Fibroblast of skin of scalp (primary cell): ENCODE measurements around the gene MOXD1.
A peak's percentile ranks its signal among the peaks of the same experiment; 100 is the strongest.
"Not testable (repeated sequence)": the region's sequence is repeated elsewhere in the genome, so short reads cannot be mapped to it uniquely, and the experiment has no call there.

Source experiments
- DNase-seq: peaks from one replicate; pipeline ENCODE4 v3.0.0-alpha.2; 2013

MOXD1 gene

GRCh38 chr6:132279592-132280139 is 121.6 kb downstream of the MOXD1 start:
- peak; percentile 70 for DNase-seq

- peak; percentile 28 for DNase-seq
These were observed 126.0 kb downstream of the MOXD1 start for GRCh38 chr6:132275066-132275970.

GRCh38 chr6:132272776-132273175 is 128.5 kb downstream of the MOXD1 start:
- DNase-seq, result no peak

GRCh38 chr6:132270726-132271402 is 130.4 kb downstream of the MOXD1 start:
- no peak for DNase-seq

GRCh38 chr6:132268666-132269065 is 132.6 kb downstream of the MOXD1 start:
- DNase-seq, result not testable (repeated sequence)

- no peak for DNase-seq
These were observed 133.1 kb downstream of the MOXD1 start for GRCh38 chr6:132268209-132268608.

- DNase-seq, result no peak
These were observed 135.7 kb downstream of the MOXD1 start for GRCh38 chr6:132265451-132266097.

GRCh38 chr6:132264021-132264500 is 137.2 kb downstream of the MOXD1 start:
- DNase-seq, result no peak

- DNase-seq, result peak; percentile 20
These were observed 139.9 kb downstream of the MOXD1 start for GRCh38 chr6:132261354-132261753.

GRCh38 chr6:132259070-132259469 is 142.2 kb downstream of the MOXD1 start:
- peak; percentile 52 for DNase-seq

GRCh38 chr6:132257561-132257960 is 143.7 kb downstream of the MOXD1 start:
- no peak for DNase-seq

- no peak for DNase-seq
These were observed 144.8 kb downstream of the MOXD1 start for GRCh38 chr6:132256457-132256856.

GRCh38 chr6:132253906-132254305 is 147.4 kb downstream of the MOXD1 start:
- no peak for DNase-seq

- peak; percentile 29 for DNase-seq
These were observed 148.1 kb downstream of the MOXD1 start for GRCh38 chr6:132253211-132253610.

- no peak for DNase-seq
These were observed 149.2 kb downstream of the MOXD1 start for GRCh38 chr6:132252113-132252512.

GRCh38 chr6:132251711-132252110 is 149.6 kb downstream of the MOXD1 start:
- no peak for DNase-seq

- DNase-seq, result no peak
These were observed 153.7 kb downstream of the MOXD1 start for GRCh38 chr6:132247381-132248159.

- no peak for DNase-seq
These were observed 154.5 kb downstream of the MOXD1 start for GRCh38 chr6:132246632-132247270.

GRCh38 chr6:132246120-132246617 is 155.1 kb downstream of the MOXD1 start:
- DNase-seq, result no peak
